GM18907 (cell line): ENCODE data around the gene HELB.

Experiments used
- ATAC-seq: cut with Tn5 transposase; IDR thresholded peaks from one replicate; pipeline ENCODE4 v1.9.1; 2021; ENCODE audit warnings: mild to moderate bottlenecking, moderate library complexity; ENCODE audit not compliant: unreplicated experiment

Gene HELB

DNA sequence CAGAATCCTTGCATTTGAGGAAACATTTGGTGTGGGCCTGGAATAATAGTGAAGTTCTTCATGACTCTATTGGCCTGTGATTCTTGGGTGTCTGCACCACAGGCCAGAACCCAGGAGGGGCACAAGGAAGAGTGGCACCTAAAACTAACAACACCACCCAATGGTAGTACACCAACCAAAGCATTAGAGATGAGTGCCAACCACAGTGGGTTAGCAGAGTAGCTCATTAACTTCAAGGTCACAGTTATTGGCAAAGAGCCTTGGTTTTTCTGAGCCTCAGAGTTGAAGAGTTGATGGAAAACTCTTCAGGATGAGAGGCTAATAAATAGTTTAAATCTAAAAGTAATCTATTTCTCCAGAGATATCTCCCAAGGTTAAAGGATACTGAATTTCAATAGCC, 57.0 kb downstream of the HELB start:
- no peak for ATAC-seq

- no peak for ATAC-seq
These were observed 59.4 kb downstream of the HELB start for GRCh38 chr12:66361703-66362102.

DNA sequence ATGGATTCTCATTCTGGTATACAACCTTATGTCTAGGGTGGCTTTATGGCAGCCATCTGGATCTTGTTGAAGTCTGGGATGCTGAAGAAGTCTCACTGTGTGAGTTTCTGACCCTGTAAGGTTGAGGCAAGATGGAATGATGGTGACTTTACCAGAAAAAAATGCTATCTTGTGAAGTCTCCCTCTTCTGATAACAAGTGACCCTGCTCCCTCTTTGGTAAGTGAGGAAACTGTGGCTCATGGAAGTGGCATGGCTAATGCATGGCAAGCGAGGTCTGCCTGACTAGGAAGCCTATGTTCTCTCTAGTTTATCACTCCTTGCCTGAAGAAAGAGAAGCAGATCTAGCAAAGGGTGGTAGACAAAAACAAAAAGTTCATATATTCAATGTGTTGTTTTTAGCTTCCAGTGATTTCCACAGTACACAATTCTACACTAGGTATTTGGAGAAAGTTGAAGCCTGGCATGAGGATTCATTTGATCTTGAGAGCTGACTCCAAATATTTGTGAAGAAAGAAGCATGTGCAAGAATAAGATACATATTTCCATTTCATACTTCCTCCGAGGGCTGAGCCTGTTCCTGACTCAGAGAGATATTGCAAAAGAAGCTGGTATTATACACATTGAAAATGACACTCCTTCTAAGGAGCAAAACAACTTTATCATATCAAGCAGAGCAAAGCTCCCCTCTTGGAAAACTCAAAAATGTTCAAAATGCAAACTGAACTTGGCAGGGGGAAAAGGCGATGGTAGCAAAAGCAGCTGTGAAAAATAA, 63.6 kb downstream of the HELB start:
- no peak for ATAC-seq

GRCh38 chr12:66367015-66367667, 64.8 kb downstream of the HELB start:
- no peak for ATAC-seq

GRCh38 chr12:66371982-66372381, 69.7 kb downstream of the HELB start:
- no peak for ATAC-seq

DNA sequence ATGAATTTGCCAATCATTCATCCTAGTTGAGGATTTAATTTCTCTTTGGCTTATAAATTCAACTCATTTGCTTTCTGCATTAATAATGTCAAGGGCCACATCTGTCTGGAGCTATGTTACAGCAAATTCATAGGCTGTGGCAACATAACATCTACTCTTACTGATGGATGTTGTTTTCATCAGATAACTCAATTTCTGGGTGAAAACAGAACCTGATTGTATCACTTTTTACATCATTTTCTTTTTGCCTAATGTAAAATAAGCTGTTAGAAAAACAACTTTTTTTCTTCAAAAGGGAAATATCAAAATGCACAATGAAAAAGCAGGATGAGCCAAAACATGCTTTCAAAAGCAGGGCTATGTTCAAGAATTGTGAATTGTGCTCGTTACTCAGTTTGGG, 73.3 kb downstream of the HELB start:
- no peak for ATAC-seq

DNA sequence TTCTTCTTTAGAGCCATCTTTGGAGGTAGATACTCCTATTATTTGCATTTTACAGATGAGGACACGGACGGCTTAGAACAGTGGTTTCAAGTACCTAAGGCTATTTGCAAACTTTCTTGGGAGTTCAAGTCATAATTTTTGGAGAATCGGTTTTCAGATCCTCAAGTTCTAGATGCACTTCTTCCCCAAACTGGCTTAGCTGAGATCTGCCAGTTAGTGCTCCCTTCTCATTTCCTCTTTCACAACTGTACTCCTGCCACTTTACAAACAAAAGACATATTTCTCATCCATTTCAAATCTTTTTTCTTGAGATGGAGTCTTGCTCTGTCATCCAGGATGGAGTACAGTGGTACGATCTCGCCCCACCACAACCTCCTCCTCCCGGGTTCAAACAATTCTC, 77.3 kb downstream of the HELB start:
- ATAC-seq, result no peak

DNA sequence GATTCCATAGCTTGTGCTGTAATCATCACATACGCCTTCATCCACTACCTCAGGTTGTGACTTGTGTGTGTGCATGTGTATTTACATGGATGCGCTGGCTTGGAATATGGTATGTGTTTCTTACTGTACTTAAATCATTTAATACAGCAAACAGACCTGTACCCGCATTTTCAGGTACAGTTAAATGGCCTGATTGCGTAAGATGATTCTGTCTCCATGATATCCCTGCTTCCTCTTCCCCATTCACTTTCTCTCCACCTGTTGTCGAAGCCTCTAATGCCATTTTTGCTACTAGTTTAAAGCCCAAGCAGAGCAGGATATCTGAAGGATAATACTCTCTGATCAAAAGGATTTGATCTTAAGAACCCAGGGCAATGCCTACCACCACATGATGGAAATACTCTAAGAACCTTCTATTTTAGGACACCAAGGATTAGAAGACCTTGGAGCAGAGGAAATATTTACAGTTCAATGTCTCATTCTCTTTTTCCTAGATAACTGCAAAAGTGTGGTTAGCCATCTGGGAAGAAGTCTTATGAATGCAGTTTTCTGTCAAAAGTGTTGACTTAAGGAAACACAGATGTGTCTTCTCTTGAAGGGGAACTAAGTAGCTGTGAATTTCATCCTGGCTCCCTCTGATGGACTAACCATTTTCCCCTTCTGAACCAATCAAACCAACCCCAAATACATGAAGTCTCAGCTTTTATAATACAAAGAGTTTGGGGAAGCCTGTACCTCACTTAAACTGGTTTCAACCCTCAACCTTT, 78.7 kb downstream of the HELB start:
- ATAC-seq, result no peak

DNA sequence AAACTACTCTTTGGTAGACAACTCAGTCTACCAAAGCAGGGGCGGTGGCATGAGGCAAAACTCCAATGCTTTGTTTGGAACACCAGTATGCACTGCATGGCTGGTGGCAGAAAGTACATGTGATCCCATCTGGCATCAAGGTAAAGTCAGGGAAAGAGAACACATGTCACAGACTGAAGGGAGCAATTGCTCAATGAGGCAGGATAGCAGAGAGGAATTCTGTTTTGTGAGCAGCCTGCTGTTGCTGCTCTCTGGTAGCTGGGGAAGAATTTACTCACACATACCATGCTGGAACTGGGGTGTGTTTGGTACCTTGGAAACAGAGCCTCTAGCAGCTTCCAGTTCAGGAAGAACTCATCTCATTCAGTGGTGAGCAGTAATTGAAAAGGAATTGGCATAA, 84.8 kb downstream of the HELB start:
- ATAC-seq, result no peak
